H9 (cell line): ENCODE measurements around the gene CST3. TPM values are rescaled to one million over a fixed set of nuclear protein-coding genes. Genes with fewer than 3 reads are reported as not detected.

Experiments
- DNase-seq: peaks from one replicate; pipeline ENCODE4 v3.0.0-alpha.2; 2017
- H2AFZ ChIP-seq: one replicate; pipeline ENCODE4 v1.6.1; 2013; ENCODE audit warnings: mild to moderate bottlenecking, low read length, control low read depth, moderate library complexity
- H2AK5ac ChIP-seq: 2 replicates; pipeline ENCODE4 v1.6.1; 2013; ENCODE audit warnings: low read length, control low read depth, mixed read lengths; ENCODE audit not compliant: insufficient read length
- H2BK120ac ChIP-seq: one replicate; pipeline ENCODE4 v1.6.1; 2013; ENCODE audit warnings: low read depth, mild to moderate bottlenecking, low read length, control low read depth, inconsistent platforms; ENCODE audit not compliant: poor library complexity, severe bottlenecking
- H2BK12ac ChIP-seq: 2 replicates; pipeline ENCODE4 v1.6.1; 2013; ENCODE audit warnings: low read length, control low read depth, mixed read lengths, low read depth; ENCODE audit not compliant: insufficient read length
- H2BK15ac ChIP-seq: 2 replicates; pipeline ENCODE4 v1.6.1; 2013; ENCODE audit warnings: low read depth, low read length, control low read depth
- H2BK20ac ChIP-seq: one replicate; pipeline ENCODE4 v1.6.1; 2013; ENCODE audit warnings: low read depth, mild to moderate bottlenecking, low read length, control low read depth, inconsistent platforms; ENCODE audit not compliant: poor library complexity, severe bottlenecking
- H2BK5ac ChIP-seq: 2 replicates; pipeline ENCODE4 v1.6.1; 2013; ENCODE audit warnings: low read length, control low read depth, mixed read lengths; ENCODE audit not compliant: insufficient read length
- H3K14ac ChIP-seq: 2 replicates; pipeline ENCODE4 v1.6.1; 2013; ENCODE audit warnings: low read length, control low read depth; ENCODE audit not compliant: insufficient read depth
- H3K18ac ChIP-seq: 2 replicates; pipeline ENCODE4 v1.6.1; 2013; ENCODE audit warnings: low read depth, mild to moderate bottlenecking, mixed read lengths, low read length, control low read depth; ENCODE audit not compliant: insufficient read length
- H3K23ac ChIP-seq: 2 replicates; pipeline ENCODE4 v1.6.1; 2013; ENCODE audit warnings: low read length, control low read depth, mixed read lengths, low read depth; ENCODE audit not compliant: insufficient read length
- H3K23me2 ChIP-seq: 2 replicates; pipeline ENCODE4 v1.6.1; 2013; ENCODE audit warnings: low read depth, mild to moderate bottlenecking, mixed read lengths, low read length, control low read depth; ENCODE audit not compliant: insufficient read length, poor library complexity, severe bottlenecking
- H3K27ac ChIP-seq: 2 replicates; pipeline ENCODE4 v1.5.1; 2013; ENCODE audit warnings: low read length, control low read depth, mixed read lengths, low read depth; ENCODE audit not compliant: insufficient read length
- H3K27me3 ChIP-seq: 2 replicates; pipeline ENCODE4 v1.6.1; 2013; ENCODE audit warnings: low read length, control low read depth, inconsistent platforms; ENCODE audit not compliant: insufficient read depth
- H3K4ac ChIP-seq: 2 replicates; pipeline ENCODE4 v1.6.1; 2013; ENCODE audit warnings: low read depth, mild to moderate bottlenecking, control low read depth, inconsistent platforms, low read length, moderate library complexity
- H3K4me1 ChIP-seq: 2 replicates; pipeline ENCODE4 v1.6.1; 2013; ENCODE audit warnings: low read length, control low read depth, inconsistent platforms; ENCODE audit not compliant: insufficient read depth
- H3K4me2 ChIP-seq: 2 replicates; pipeline ENCODE4 v1.6.1; 2013; ENCODE audit warnings: low read length, control low read depth, mixed read lengths; ENCODE audit not compliant: insufficient read length, insufficient read depth
- H3K56ac ChIP-seq: 2 replicates; pipeline ENCODE4 v1.6.1; 2013; ENCODE audit warnings: low read depth, mild to moderate bottlenecking, mixed read lengths, low read length, control low read depth; ENCODE audit not compliant: insufficient read length
- H3K79me1 ChIP-seq: 2 replicates; pipeline ENCODE4 v1.6.1; 2013; ENCODE audit warnings: low read depth, mild to moderate bottlenecking, moderate library complexity, low read length, control low read depth, inconsistent platforms; ENCODE audit not compliant: insufficient read depth, poor library complexity, severe bottlenecking
- H3K79me2 ChIP-seq: 2 replicates; pipeline ENCODE4 v1.6.1; 2013; ENCODE audit warnings: low read length, control low read depth, inconsistent platforms; ENCODE audit not compliant: insufficient read depth
- H3K9ac ChIP-seq: 2 replicates; pipeline ENCODE4 v1.6.1; 2013; ENCODE audit warnings: low read length, control low read depth, mixed read lengths; ENCODE audit not compliant: insufficient read length; ENCODE audit errors: extremely low read depth
- H3K9me3 ChIP-seq: one replicate; pipeline ENCODE4 v1.6.1; 2013; ENCODE audit warnings: low read depth, low read length, inconsistent platforms; ENCODE audit not compliant: control insufficient read depth
- H3T11ph ChIP-seq: one replicate; pipeline ENCODE4 v1.6.1; 2013; ENCODE audit warnings: mild to moderate bottlenecking, low read length, control low read depth, inconsistent platforms
- H4K20me1 ChIP-seq: one replicate; pipeline ENCODE4 v1.6.1; 2013; ENCODE audit not compliant: control insufficient read depth, insufficient read length, insufficient read depth
- H4K5ac ChIP-seq: 2 replicates; pipeline ENCODE4 v1.6.1; 2013; ENCODE audit warnings: low read depth, mild to moderate bottlenecking, mixed read lengths, low read length, control low read depth; ENCODE audit not compliant: insufficient read length
- H4K8ac ChIP-seq: replicated peaks from 2 replicates; pipeline ENCODE4 v1.6.1; 2013; ENCODE audit warnings: low read length, control low read depth, mixed read lengths, low read depth; ENCODE audit not compliant: insufficient read length
- H4K91ac ChIP-seq: 2 replicates; pipeline ENCODE4 v1.6.1; 2013; ENCODE audit warnings: low read depth, mild to moderate bottlenecking, moderate library complexity, mixed read lengths, low read length, control low read depth; ENCODE audit not compliant: insufficient read length
- H3K27ac Mint-ChIP-seq, 3 experiments: 2 replicates in 2 of 3; 3 replicates in 1 of 3; pipeline ENCODE4 v1.8.0; 2020 to 2021; ENCODE audit warnings: mixed read lengths in 3 of 3, mild to moderate bottlenecking in 1 of 3, moderate library complexity in 1 of 3
- H3K27me3 Mint-ChIP-seq: 2 replicates; pipeline ENCODE4 v1.8.0; 2021; ENCODE audit warnings: low read depth, mild to moderate bottlenecking, moderate library complexity, mixed read lengths
- H3K36me3 Mint-ChIP-seq, 3 experiments: 2 replicates in 2 of 3; 3 replicates in 1 of 3; pipeline ENCODE4 v1.8.0; 2020 to 2021; ENCODE audit warnings: low read depth in 3 of 3, mixed read lengths in 3 of 3; ENCODE audit not compliant: insufficient read depth in 1 of 3
- H3K4me1 Mint-ChIP-seq, 2 experiments: 2 replicates each; pipeline ENCODE4 v1.8.0; 2020; ENCODE audit warnings: mixed read lengths in 2 of 2
- H3K4me3 Mint-ChIP-seq, 2 experiments: 2 replicates in 1 of 2; 3 replicates in 1 of 2; pipeline ENCODE4 v1.8.0; 2020 to 2021; ENCODE audit warnings: mild to moderate bottlenecking in 2 of 2, mixed read lengths in 2 of 2, moderate library complexity in 1 of 2
- H3K9me3 Mint-ChIP-seq, 2 experiments: 2 replicates in 1 of 2; 3 replicates in 1 of 2; pipeline ENCODE4 v1.8.0; 2020; ENCODE audit warnings: mild to moderate bottlenecking in 2 of 2, mixed read lengths in 2 of 2, moderate library complexity in 1 of 2
- CTCF ChIP-seq: fragments of 200-600 bp; sonication (generic); conservative IDR thresholded peaks from 3 replicates; pipeline ENCODE4 v1.8.0; 2021; ENCODE audit warnings: antibody characterized with exemption, mild to moderate bottlenecking
- total RNA-seq: library from RNA; stranded (reverse); gene quantifications from 2 replicates; pipeline ENCODE4 v1.2.1, GENCODE V29; 2021

CST3 gene
- total RNA-seq, 1 experiment from 2014 or later, result 77.2 TPM

GRCh38 chr20:23613676-23614075 is 24.1 kb downstream of the CST3 start:
- no peak overlapping the region for H3K4ac ChIP-seq
- no peak overlapping the region for H3K18ac ChIP-seq
- no peak overlapping the region for H2BK5ac ChIP-seq
- Mint-ChIP-seq H3K4me1 (peaks cover 13 to 16% of the 10 kb centered on the region in 2 experiments), H3K27ac (no peak overlapping the region), H3K9me3 (no peaks in the 10 kb centered on the region), H3K36me3 (no peaks in the 10 kb centered on the region; a peak in 3 of 7 replicates), H3K27me3 (peaks cover 18% of the 10 kb centered on the region), H3K4me3 (no peak overlapping the region)
- H2BK12ac ChIP-seq, result no peak overlapping the region
- H3K56ac ChIP-seq, result no peak overlapping the region
- H2BK120ac ChIP-seq, result no peak overlapping the region
- no peak for DNase-seq
- no peaks in the 10 kb centered on the region for H3K23me2 ChIP-seq
- TF ChIP-seq CTCF, result no peak
- no peak overlapping the region for H4K91ac ChIP-seq
- H3K9ac ChIP-seq, result no peak overlapping the region
- H3K79me1 ChIP-seq, result no peaks in the 10 kb centered on the region
- no peak overlapping the region for H3K4me2 ChIP-seq
- H2AK5ac ChIP-seq, result no peak overlapping the region
- H2AFZ ChIP-seq, result no peak overlapping the region
- H3K4me1 ChIP-seq, result peaks cover 4% of the 10 kb centered on the region
- no peaks in the 10 kb centered on the region for H3K79me2 ChIP-seq
- H2BK15ac ChIP-seq, result no peak overlapping the region
- no peak overlapping the region for H4K5ac ChIP-seq
- no peak overlapping the region for H3K14ac ChIP-seq
- no peak overlapping the region for H3T11ph ChIP-seq
- H3K23ac ChIP-seq, result no peak overlapping the region
- no peaks in the 10 kb centered on the region for H3K9me3 ChIP-seq
- H2BK20ac ChIP-seq, result no peak overlapping the region
- H4K8ac ChIP-seq, result no peak overlapping the region
- no peaks in the 10 kb centered on the region for H4K20me1 ChIP-seq
- no peaks in the 10 kb centered on the region for H3K27me3 ChIP-seq
- no peak overlapping the region for H3K27ac ChIP-seq
